ENCODE data around the gene NFKBIE.

The NFKBIE gene

GRCh38 chr6:44272529-44272928 lies 7.2 kb upstream of the NFKBIE start:
- DNase-seq, result no peak

- no peak for DNase-seq
Observed at GRCh38 chr6:44271914-44272313, 6.6 kb upstream of the NFKBIE start.

- no peak for DNase-seq
Observed at GRCh38 chr6:44271406-44271723, 6.0 kb upstream of the NFKBIE start.

GRCh38 chr6:44270526-44271405 lies 5.4 kb upstream of the NFKBIE start:
- no peak for DNase-seq

- no peak for DNase-seq
Observed at GRCh38 chr6:44269921-44270525, 4.7 kb upstream of the NFKBIE start, which contains the start of gene TMEM151B. TMEM151B (plus strand) TSS chr6:44270450; CDS start chr6:44270743, 293 bp downstream.

GRCh38 chr6:44269178-44269920 lies 4.0 kb upstream of the NFKBIE start:
- DNase-seq, result no peak

- DNase-seq, result no peak
Observed at GRCh38 chr6:44268095-44268628, 2.8 kb upstream of the NFKBIE start.

- DNase-seq, result no peak
Observed at GRCh38 chr6:44267252-44267651, 1.9 kb upstream of the NFKBIE start.

GRCh38 chr6:44266347-44266746 lies 996 bp upstream of the NFKBIE start:
- no peak for DNase-seq

- DNase-seq, result no peak
Observed at GRCh38 chr6:44265722-44266233, 427 bp upstream of the NFKBIE start.

GRCh38 chr6:44264154-44265006 lies 971 bp downstream of the NFKBIE start:
- no peak for DNase-seq

GRCh38 chr6:44263354-44264100 lies 1.8 kb downstream of the NFKBIE start:
- DNase-seq, result no peak

GRCh38 chr6:44262467-44263353 lies 2.6 kb downstream of the NFKBIE start:
- no peak for DNase-seq

- no peak for DNase-seq
Observed at GRCh38 chr6:44261581-44261980, 3.8 kb downstream of the NFKBIE start.

- no peak for DNase-seq
Observed at GRCh38 chr6:44260451-44261297, 4.7 kb downstream of the NFKBIE start.

- DNase-seq, result no peak
Observed at GRCh38 chr6:44260011-44260410, 5.3 kb downstream of the NFKBIE start.

GRCh38 chr6:44258921-44259320 lies 6.4 kb downstream of the NFKBIE start:
- no peak for DNase-seq

GRCh38 chr6:44258325-44258863 lies 7.0 kb downstream of the NFKBIE start:
- no peak for DNase-seq

- no peak for DNase-seq
Observed at GRCh38 chr6:44257753-44258324, 7.5 kb downstream of the NFKBIE start.
